NK-92 (cell line): ENCODE results near the gene MAP1B.

Experiments used
- DNase-seq: peaks from one replicate; lab custom pipeline; 2025; ENCODE audit not compliant: unreplicated experiment; lab: John Stamatoyannopoulos, UW

Gene MAP1B

GRCh38 chr5:72244862-72245371 is 137.6 kb downstream of the MAP1B start:
- no peak for DNase-seq

GRCh38 chr5:72245546-72245945 is 138.3 kb downstream of the MAP1B start:
- DNase-seq: no peak

- DNase-seq: no peak
Measured at GRCh38 chr5:72245951-72246532, 138.8 kb downstream of the MAP1B start.

- DNase-seq: no peak
Measured at GRCh38 chr5:72246954-72247442, 139.7 kb downstream of the MAP1B start.

GRCh38 chr5:72248410-72248981 is 141.2 kb downstream of the MAP1B start:
- DNase-seq: no peak

DNA sequence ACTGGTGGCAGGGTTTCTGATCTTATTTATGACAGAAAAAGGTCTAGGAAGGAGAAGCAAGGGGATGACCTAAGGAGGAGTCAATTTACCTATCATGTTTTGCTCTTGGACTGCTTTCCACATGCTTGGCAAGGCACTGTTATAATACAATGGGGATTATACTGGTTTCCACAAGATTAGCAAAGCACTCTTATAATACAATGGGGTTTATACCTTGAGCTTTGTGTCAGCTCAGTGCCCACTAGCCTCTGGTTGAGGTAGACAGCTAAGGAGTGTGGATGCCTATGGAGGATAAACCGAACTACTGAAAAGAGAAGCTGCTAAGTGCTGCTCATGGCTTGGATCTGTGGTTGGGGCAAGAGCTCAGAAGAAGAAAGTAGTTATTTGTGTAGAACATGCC is 144.1 kb downstream of the MAP1B start:
- DNase-seq: no peak

- no peak for DNase-seq
Measured at GRCh38 chr5:72252008-72252407, 144.7 kb downstream of the MAP1B start.

GRCh38 chr5:72252574-72253155 is 145.4 kb downstream of the MAP1B start:
- no peak for DNase-seq

DNA sequence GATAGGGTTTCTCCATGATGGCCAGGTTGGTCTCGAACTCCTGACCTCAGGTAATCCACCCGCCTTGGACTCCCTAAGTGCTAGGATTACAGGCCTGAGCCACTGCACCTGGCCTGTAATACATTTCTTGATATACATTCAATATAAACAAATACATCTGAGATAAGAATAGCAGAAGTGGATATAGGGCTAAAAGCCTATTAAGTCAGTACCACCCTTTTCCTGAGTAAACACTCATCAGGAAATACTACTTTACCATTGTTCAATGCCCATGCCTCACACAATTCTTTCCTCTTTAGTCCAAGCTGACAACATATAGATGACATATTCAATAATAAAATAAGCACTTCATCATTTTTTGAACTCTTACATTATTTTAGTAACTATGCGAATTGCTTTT is 148.0 kb downstream of the MAP1B start:
- DNase-seq: no peak

DNA sequence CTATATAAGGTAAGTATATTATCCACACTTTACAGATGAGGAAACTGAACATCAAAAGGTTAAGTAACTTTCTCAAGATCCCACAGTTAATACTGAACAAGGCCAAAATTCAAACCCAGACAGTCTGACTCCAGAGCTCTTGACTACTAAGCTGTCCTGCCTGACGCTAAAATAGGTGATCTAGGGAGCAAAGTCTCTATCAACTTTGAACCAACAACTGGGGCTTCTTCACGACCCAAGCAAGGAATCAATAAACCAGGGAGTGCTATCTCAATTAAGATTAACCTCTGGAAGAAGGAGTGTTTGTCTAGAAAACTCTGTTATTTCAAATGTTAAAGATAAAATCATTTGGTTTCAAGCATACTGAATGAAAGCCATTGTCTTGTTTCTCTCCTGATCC is 148.4 kb downstream of the MAP1B start:
- DNase-seq: no peak

- no peak for DNase-seq
Measured at GRCh38 chr5:72256536-72256935, 149.3 kb downstream of the MAP1B start.
